NCI-H1105 treated with DMSO at 0.1 percent for 48 hours (cell line): ENCODE results near the gene KDM4C.

Experiments
- DNase-seq: peaks from one replicate; lab custom pipeline; 2025; lab: John Stamatoyannopoulos, UW

KDM4C gene

GRCh38 chr9:6904371-6904770 is 146.6 kb downstream of the KDM4C start:
- no peak for DNase-seq

GRCh38 chr9:6905850-6906375 is 148.1 kb downstream of the KDM4C start:
- no peak for DNase-seq

GRCh38 chr9:6907772-6908381 is 150.1 kb downstream of the KDM4C start:
- peak; percentile 25 for DNase-seq

- DNase-seq, result no peak
Observed at GRCh38 chr9:6909181-6909580, 151.4 kb downstream of the KDM4C start.

GRCh38 chr9:6910032-6910431 is 152.3 kb downstream of the KDM4C start:
- DNase-seq, result peak; percentile 3

GRCh38 chr9:6910497-6910896 is 152.7 kb downstream of the KDM4C start:
- DNase-seq, result no peak

GRCh38 chr9:6911901-6912638 is 154.3 kb downstream of the KDM4C start:
- DNase-seq, result no peak

GRCh38 chr9:6915635-6916034 is 157.9 kb downstream of the KDM4C start:
- peak; percentile 34 for DNase-seq

GRCh38 chr9:6917162-6917561 is 159.4 kb downstream of the KDM4C start:
- DNase-seq, result no peak

- no peak for DNase-seq
Observed at GRCh38 chr9:6920041-6920440, 162.3 kb downstream of the KDM4C start.

GRCh38 chr9:6921315-6921714 is 163.5 kb downstream of the KDM4C start:
- DNase-seq, result no peak

- no peak for DNase-seq
Observed at GRCh38 chr9:6922124-6922676, 164.4 kb downstream of the KDM4C start.

GRCh38 chr9:6922680-6923079 is 164.9 kb downstream of the KDM4C start:
- DNase-seq, result peak; percentile 75

- DNase-seq, result no peak
Observed at GRCh38 chr9:6923086-6923485, 165.3 kb downstream of the KDM4C start.

GRCh38 chr9:6924149-6924548 is 166.4 kb downstream of the KDM4C start:
- no peak for DNase-seq

GRCh38 chr9:6924988-6925563 is 167.3 kb downstream of the KDM4C start:
- DNase-seq, result no peak

GRCh38 chr9:6925836-6926235 is 168.1 kb downstream of the KDM4C start:
- peak; percentile 34 for DNase-seq

- DNase-seq, result no peak
Observed at GRCh38 chr9:6926436-6926835, 168.7 kb downstream of the KDM4C start.

- no peak for DNase-seq
Observed at GRCh38 chr9:6927838-6928237, 170.1 kb downstream of the KDM4C start.

GRCh38 chr9:6928863-6929262 is 171.1 kb downstream of the KDM4C start:
- no peak for DNase-seq

GRCh38 chr9:6929441-6930215 is 171.9 kb downstream of the KDM4C start:
- DNase-seq, result no peak

GRCh38 chr9:6930827-6931226 is 173.1 kb downstream of the KDM4C start:
- DNase-seq, result no peak
